ENCODE measurements around the gene CCDC126. TPM values are rescaled to one million over a fixed set of nuclear protein-coding genes. Genes with fewer than 3 reads are reported as not detected.

CCDC126 gene
- total and polyA plus RNA-seq, 10 of the 15 experiments (the other 5 are each of a cell fraction or from before 2014, with no cell fraction given) = 10.9 to 49.9 (median 24.1) TPM

DNA sequence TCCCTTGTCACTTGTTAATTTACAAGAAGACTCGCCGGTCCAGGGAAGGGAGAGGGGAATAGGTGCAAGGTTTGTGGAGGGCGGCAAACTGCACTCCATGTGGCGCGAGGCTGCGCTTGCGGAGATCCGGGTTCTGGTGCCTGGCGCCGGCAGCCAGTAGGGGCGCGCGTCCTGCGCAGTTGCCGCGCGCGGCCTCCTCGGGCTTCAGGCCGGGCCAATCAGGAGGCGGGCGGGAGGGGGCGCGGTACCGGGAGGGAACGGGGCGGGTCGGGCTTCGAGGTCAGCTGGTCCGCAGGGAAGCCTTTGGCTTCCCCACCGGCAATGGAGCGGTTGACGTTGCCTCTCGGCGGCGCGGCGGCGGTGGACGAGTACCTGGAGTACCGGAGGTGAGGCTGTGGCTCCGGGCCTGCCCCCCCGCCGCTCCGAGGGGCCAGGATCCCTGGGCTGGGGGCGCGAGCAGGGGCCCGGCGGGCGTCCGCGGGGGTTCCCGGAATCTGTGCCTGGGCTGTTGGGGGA is 82.8 kb downstream of the CCDC126 start, which contains the start of gene FAM221A (continued):
- no peak for TF ChIP-seq KDM1A (IDR thresholded peaks at IDR 0.05; ENCODE audit: borderline replicate concordance)
- no peak for TF ChIP-seq ZNF622 (IDR thresholded peaks at IDR 0.05)
- no peak for TF ChIP-seq EZH2 (IDR thresholded peaks at IDR 0.05; ENCODE audit: borderline replicate concordance, control insufficient read depth, low read depth, low read length)
- TF ChIP-seq LARP7 (IDR thresholded peaks at IDR 0.05) = 0 out of 2 replicates have a peak, but pooled peaks have one; percentile 14
- TF ChIP-seq, protein P1, sequence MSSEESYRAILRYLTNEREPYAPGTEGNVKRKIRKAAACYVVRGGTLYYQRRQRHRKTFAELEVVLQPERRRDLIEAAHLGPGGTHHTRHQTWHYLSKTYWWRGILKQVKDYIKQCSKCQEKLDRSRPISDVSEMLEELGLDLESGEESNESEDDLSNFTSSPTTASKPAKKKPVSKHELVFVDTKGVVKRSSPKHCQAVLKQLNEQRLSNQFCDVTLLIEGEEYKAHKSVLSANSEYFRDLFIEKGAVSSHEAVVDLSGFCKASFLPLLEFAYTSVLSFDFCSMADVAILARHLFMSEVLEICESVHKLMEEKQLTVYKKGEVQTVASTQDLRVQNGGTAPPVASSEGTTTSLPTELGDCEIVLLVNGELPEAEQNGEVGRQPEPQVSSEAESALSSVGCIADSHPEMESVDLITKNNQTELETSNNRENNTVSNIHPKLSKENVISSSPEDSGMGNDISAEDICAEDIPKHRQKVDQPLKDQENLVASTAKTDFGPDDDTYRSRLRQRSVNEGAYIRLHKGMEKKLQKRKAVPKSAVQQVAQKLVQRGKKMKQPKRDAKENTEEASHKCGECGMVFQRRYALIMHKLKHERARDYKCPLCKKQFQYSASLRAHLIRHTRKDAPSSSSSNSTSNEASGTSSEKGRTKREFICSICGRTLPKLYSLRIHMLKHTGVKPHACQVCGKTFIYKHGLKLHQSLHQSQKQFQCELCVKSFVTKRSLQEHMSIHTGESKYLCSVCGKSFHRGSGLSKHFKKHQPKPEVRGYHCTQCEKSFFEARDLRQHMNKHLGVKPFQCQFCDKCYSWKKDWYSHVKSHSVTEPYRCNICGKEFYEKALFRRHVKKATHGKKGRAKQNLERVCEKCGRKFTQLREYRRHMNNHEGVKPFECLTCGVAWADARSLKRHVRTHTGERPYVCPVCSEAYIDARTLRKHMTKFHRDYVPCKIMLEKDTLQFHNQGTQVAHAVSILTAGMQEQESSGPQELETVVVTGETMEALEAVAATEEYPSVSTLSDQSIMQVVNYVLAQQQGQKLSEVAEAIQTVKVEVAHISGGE (CRISPR knock-in tag; IDR thresholded peaks at IDR 0.05) = no peak
- TF ChIP-seq HDGF (IDR thresholded peaks at IDR 0.05) = no peak
- TF ChIP-seq GABPA (IDR thresholded peaks at IDR 0.05; ENCODE audit: low read depth) = no peak
